ENCODE results near the gene SCRN1. TPM values are rescaled to one million over a fixed set of nuclear protein-coding genes. Genes with fewer than 3 reads are reported as not detected.

Gene SCRN1
- total RNA-seq, 3 donors from 2014 or later: 1.5 to 4.2 (median 1.7) TPM

DNA sequence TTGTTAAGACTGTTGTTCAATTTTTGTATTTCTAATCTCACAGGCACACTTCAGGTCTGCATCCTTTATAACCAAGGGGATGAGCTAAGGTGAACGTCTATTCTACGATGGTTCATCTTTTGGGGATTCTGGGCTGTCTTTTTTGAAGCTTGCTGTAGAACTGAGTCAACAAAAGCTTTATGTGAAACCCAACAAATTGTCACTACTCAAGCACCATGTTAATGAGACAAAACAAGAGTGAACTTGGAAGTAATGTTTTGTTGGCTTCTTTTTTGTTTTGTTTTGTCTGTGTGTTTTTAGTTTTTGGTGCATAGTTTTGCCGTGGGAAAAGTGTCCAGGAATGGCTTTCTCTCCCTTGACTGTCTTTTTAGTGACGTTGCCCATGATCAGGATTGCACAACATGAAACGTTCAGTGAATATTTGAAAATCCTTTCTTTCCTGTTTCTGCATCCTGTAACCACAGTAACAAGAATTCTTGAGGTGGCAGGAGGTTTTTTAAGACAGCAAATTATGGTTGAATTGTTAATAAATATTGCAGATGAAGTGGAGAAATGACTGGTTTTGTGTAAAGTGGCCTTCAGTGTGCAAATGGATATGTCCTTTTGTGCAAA is 117.7 kb downstream of the SCRN1 start:
- Mint-ChIP-seq H3K36me3 (ENCODE audit: insufficient read depth) (no peaks in the 10 kb centered on the region), H3K27me3 (ENCODE audit: low read depth) (peaks cover 9% of the 10 kb centered on the region), H3K9me3 (no peaks in the 10 kb centered on the region), H3K4me3 (no peak overlapping the region), H3K4me1 (ENCODE audit: low read depth) (no peaks in the 10 kb centered on the region)
- ATAC-seq (no peak), DNase-seq (no peak)

Other genes with a start within 250 kb of the SCRN1 start
- gene WIPF3, start 183.3 kb downstream of the SCRN1 start, total RNA-seq: not detected
- 1 to 10 TPM; 5.3 to 7.0 (median 5.9) TPM for gene FKBP14, start 36.9 kb upstream of the SCRN1 start, total RNA-seq
- 1 to 10 TPM; 5.2 to 6.1 (median 5.4) TPM for gene PLEKHA8, start 38.6 kb upstream of the SCRN1 start, total RNA-seq
- 1 to 10 TPM; 2.9 to 3.3 (median 3.3) TPM for gene MTURN, start 145.2 kb upstream of the SCRN1 start, total RNA-seq

Data from activated T-cell treated with anti-CD3 and anti-CD28 coated beads, Interleukin-2, amount 50 U/mL, for 4 hours (primary cell).